Neuron (in vitro differentiated cells): ENCODE results near the gene PKNOX2.
"Not testable (repeated sequence)": the region's sequence is repeated elsewhere in the genome, so short reads cannot be mapped to it uniquely, and the experiment has no call there.

Experiments used
- H2AFZ ChIP-seq: one replicate; pipeline ENCODE4 v1.6.1; 2013; ENCODE audit warnings: low read depth, mild to moderate bottlenecking, inconsistent platforms, low read length, moderate library complexity
- H3K27me3 ChIP-seq: one replicate; pipeline ENCODE4 v1.6.1; 2013; ENCODE audit warnings: low read length; ENCODE audit not compliant: insufficient read depth
- H3K36me3 ChIP-seq: one replicate; pipeline ENCODE4 v1.6.1; 2013; ENCODE audit warnings: low read length; ENCODE audit not compliant: insufficient read depth
- H3K4me1 ChIP-seq: one replicate; pipeline ENCODE4 v1.6.1; 2013; ENCODE audit warnings: low read length; ENCODE audit not compliant: insufficient read depth
- H3K4me3 ChIP-seq: 2 replicates; pipeline ENCODE4 v1.5.1; 2013; ENCODE audit warnings: mild to moderate bottlenecking, low read length, moderate library complexity
- H3K9me3 ChIP-seq: one replicate; pipeline ENCODE4 v1.6.1; 2013; ENCODE audit warnings: low read length

PKNOX2 gene

DNA sequence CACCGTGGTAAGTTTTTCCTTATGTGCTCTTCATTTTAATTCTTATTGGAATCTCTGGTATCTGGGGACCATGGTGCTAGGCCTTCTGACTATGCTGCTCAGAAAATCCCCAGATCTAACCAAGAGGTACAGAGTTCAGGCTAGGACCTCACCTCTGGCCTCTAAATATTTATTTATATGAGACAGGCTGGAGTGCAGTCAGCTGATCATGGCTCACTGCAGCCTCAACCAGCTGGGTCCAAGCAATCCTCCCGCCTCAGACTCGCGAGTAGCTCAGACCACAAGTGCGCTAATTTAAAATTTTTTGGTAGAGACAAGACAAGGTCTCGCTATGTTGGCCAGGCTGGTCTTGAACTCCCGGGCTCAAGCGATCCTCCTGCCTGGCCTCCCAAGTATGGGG lies 38.4 kb downstream of the PKNOX2 start:
- H3K4me1 ChIP-seq: peaks cover 22% of the 10 kb centered on the region
- no peaks in the 10 kb centered on the region for H3K27me3 ChIP-seq
- H2AFZ ChIP-seq: no peak overlapping the region
- no peak overlapping the region for H3K4me3 ChIP-seq
- H3K9me3 ChIP-seq: no peaks in the 10 kb centered on the region
- no peaks in the 10 kb centered on the region for H3K36me3 ChIP-seq

DNA sequence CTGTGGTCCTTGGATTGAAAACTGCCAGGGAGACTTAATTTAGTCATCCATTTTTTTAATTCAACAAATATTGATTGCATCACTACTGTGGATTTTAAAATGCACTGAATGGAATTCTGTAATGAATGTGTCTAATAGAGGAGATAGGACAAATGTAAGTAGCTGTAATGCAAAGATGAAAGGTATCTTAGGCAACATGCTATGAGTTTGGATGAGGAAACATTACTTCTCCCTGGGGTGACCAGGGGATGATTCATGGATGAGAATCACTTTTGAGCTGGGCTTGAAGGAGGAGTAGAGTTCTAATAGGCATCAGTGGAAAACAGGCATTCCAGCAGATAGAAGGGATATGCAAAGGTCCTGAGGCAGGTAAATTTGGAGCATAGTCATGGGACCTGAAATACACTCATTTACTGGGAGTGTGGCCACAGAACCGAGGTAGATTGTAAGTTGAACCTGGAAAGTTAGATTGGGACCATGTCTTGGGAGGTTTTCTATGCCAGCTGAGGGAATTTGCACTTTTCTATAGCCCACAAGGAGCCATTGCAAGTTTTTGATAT lies 43.4 kb downstream of the PKNOX2 start:
- Histone ChIP-seq H3K9me3 (no peaks in the 10 kb centered on the region), H3K4me1 (peaks cover 26% of the 10 kb centered on the region), H2AFZ (no peak overlapping the region), H3K27me3 (no peaks in the 10 kb centered on the region), H3K36me3 (no peaks in the 10 kb centered on the region), H3K4me3 (no peak overlapping the region)

DNA sequence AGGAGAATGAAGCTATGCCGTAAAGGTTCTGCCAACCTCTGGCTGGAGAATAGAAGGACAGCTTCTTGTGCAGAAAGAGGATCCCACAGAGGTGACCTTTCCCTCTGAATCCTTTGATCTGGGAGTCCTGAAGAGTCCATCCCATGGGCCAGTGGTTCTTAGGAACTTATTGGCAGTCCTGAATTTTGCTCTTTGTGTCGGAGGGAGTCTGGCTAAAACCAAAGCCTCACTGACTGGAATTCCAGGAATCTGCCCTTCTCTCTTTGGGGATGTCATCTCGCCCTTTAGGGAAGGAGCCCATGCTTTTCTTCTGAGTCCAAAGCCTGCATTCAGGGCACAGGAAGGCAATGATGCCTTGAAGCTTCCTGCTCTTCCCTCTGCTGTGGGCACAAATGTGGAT lies 45.5 kb downstream of the PKNOX2 start:
- no peaks in the 10 kb centered on the region for H3K36me3 ChIP-seq
- H3K9me3 ChIP-seq: no peaks in the 10 kb centered on the region
- peaks cover 37% of the 10 kb centered on the region for H3K4me1 ChIP-seq
- no peak overlapping the region for H3K4me3 ChIP-seq
- no peaks in the 10 kb centered on the region for H3K27me3 ChIP-seq
- no peak overlapping the region for H2AFZ ChIP-seq

DNA sequence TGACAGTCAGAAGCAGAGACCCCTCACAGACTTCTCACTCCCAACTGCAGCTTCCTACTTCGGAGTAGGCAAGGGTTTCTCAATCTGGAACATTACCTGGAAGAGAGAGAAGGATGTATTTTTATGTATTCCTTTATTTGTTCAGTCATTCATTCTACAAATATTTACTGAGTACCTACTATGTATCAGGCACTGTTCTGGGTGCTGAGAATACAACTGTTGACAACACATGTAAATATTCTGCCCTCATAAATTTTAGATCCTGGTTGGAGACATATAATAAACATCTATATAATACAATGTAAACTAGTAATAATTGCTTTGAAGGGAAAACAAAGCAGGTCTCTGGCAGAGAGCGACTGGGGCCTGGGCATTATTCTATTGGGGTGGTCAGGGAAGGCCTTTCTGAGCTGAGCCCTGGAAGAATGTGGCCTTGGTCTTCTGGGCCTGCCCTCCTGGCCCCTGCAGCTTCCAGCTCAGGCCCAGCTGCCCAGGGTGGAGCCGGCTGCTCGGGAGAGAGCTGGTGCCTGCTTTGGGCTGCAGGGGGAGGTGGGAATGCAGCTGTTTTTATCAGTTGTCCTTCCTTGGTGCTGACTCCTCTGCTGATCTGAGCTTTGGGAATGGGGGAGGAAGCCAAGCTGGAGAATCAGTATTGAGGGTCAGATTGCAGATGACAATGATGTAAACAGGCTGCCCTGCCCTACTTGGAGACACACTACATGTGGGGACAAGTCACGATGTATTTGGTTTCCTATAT lies 46.8 kb downstream of the PKNOX2 start:
- no peaks in the 10 kb centered on the region for H3K9me3 ChIP-seq
- H3K4me1 ChIP-seq: peaks cover 49% of the 10 kb centered on the region
- H3K36me3 ChIP-seq: no peaks in the 10 kb centered on the region
- no peak overlapping the region for H3K4me3 ChIP-seq
- no peak overlapping the region for H2AFZ ChIP-seq
- no peaks in the 10 kb centered on the region for H3K27me3 ChIP-seq

DNA sequence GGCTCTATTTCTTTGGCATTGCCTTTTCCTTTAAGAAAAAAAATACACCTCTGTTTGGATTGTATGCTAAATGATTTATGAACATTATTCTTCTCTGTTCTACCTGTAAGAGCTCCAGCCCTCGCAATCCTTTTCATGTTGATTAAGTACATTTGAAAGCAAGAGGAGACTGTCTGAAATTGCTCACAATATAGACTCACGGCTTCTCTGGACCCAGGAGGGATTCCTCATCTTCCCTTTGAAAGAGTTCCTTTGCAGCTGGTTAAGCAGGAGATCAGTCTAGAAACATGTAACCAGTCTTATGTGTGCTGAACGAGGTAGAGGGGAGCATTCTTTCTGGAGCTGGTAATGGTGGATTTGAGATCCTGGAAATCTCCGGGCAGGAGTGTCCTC lies 47.4 kb downstream of the PKNOX2 start:
- H3K36me3 ChIP-seq: no peaks in the 10 kb centered on the region
- no peaks in the 10 kb centered on the region for H3K27me3 ChIP-seq
- H3K9me3 ChIP-seq: no peaks in the 10 kb centered on the region
- H3K4me1 ChIP-seq: peaks cover 55% of the 10 kb centered on the region
- H3K4me3 ChIP-seq: no peak overlapping the region
- H2AFZ ChIP-seq: no peak overlapping the region

DNA sequence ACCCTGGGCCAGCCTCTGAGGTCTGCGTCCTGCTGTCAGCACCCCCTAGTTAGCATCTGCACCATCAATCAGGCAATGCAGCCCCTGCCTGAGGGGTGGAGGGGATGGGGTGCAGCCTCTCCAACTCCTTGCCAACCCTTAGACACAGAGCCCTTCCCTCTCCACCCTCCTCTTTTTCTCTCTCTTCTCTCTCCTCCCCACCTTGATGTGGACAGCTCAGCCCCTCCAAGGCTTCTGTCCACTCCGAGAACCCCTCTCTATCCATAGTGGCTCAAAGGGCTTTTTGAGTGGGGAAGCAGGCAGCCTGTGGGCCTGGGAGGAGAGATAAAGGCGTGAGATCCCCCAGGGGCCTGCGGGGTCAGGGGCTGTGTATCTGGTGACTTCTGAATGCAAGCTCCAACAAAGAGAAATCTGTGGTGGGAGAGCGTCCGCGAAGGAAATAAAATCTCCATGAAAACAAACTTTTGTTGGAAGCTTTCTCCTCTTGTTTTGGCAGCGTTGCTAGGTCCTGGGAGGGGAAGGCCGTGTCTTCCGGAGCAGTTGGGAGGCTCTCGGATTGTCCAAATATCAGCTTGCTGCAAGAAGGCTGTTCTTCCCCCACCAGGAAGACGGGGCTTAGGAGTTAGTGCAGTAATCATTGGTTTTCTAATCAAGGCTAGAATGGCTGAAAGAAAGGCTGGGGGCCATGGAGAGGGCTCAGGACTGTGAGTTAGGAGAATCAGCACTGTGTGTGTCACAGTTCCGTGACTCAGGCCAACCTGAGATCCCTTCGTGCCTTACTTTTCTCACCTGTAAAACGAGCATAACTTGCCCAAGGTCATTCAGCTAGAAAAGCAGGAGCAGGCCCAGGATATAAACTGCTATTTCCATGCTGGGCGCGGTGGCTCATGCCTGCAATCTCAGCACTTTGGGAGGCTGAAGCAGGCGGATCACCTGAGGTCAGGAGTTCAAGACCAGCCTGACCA lies 50.3 kb downstream of the PKNOX2 start:
- H3K4me1 ChIP-seq: peaks cover 58% of the 10 kb centered on the region
- H3K27me3 ChIP-seq: no peaks in the 10 kb centered on the region
- no peak overlapping the region for H2AFZ ChIP-seq
- no peaks in the 10 kb centered on the region for H3K36me3 ChIP-seq
- H3K4me3 ChIP-seq: peak overlapping the region; percentile 4
- no peaks in the 10 kb centered on the region for H3K9me3 ChIP-seq

DNA sequence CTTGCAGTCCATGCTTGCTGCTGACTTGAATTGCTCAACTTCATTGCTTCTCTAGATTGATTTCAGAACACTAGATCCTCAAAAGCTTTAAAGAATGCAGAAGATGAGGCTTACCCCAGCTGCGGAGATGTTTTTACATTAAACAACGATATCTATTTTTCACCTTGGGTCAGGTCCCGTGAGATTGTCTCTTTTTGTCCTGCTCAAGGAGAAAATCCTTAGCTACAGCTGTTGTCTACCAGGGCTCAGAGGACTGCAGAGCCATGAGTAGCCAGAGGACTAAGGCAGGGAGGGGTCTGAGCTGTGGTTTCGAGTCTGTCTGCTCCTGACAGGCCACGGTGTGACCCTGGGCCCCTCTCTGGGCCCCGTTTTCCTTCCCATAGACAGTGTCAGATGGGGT lies 51.4 kb downstream of the PKNOX2 start:
- Histone ChIP-seq H3K9me3 (no peaks in the 10 kb centered on the region), H3K27me3 (no peaks in the 10 kb centered on the region), H3K4me1 (peaks cover 48% of the 10 kb centered on the region), H3K4me3 (no peak overlapping the region), H2AFZ (no peak overlapping the region), H3K36me3 (no peaks in the 10 kb centered on the region)

DNA sequence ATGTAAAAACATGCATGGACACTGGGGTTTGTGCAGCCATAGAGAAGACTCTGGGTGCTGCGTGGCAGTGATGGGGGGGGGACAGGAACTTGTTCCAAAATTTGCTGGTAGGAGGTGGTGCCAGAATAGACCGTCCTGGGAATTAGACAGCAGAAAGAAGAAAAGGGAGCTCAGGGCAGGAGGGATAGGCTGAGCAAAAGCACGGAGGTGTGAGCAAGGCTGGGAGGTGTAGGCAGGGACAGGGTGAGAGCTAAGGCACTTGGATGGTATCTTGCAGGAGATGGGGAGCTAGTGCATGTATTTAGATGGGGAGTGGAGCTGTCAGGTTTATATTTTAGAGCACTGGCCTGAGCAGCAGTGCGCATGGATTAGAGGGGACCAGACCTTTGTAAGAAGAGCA lies 53.8 kb downstream of the PKNOX2 start:
- Histone ChIP-seq H3K4me1 (peaks cover 36% of the 10 kb centered on the region), H3K36me3 (no peaks in the 10 kb centered on the region), H3K9me3 (no peaks in the 10 kb centered on the region), H3K27me3 (no peaks in the 10 kb centered on the region), H2AFZ (no peak overlapping the region), H3K4me3 (no peak overlapping the region)

DNA sequence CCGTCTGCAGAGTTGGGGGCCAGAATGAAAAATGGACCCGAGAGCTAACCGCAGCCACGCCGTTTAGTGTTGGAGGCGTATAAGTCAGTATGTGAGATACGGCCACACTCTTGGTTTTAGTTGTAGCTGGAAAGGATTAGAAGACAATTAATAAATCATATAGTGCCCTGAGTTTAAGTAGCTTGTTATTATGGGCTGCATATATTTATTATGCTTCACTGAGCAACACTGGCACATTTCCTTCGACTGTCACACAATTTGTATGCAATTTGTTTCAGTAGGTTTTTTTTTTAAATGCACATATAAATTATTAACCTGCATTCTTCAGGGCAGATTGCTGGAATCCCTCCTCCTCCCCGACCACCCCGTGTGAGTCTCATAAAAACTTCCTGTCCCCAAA lies 56.9 kb downstream of the PKNOX2 start:
- Histone ChIP-seq H3K36me3 (no peaks in the 10 kb centered on the region), H2AFZ (no peak overlapping the region), H3K27me3 (no peaks in the 10 kb centered on the region), H3K9me3 (no peaks in the 10 kb centered on the region), H3K4me3 (no peak overlapping the region), H3K4me1 (peaks cover 11% of the 10 kb centered on the region)

DNA sequence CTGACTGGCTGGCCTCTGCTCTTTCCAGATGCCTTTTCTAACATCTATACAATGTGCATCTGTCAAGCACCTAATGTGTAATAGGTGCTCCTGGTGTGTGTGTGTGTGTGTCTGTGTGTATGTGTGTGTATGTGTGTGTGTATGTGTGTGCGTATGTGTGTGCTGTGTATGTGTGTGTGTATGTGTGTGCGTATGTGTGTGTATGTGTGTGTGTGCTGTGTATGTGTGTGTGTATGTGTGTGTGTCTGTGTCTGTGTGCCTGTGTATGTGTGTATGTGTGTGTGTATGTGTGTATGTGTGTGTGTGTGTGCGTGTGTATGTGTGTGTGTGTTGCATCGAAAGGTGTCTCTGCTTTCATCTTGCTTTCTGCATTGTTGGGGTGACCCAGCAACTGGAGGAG lies 57.9 kb downstream of the PKNOX2 start:
- Histone ChIP-seq H3K4me1 (peaks cover 4% of the 10 kb centered on the region), H3K36me3 (no peaks in the 10 kb centered on the region), H3K27me3 (no peaks in the 10 kb centered on the region), H3K4me3 (no peak overlapping the region), H3K9me3 (no peaks in the 10 kb centered on the region), H2AFZ (no peak overlapping the region)

DNA sequence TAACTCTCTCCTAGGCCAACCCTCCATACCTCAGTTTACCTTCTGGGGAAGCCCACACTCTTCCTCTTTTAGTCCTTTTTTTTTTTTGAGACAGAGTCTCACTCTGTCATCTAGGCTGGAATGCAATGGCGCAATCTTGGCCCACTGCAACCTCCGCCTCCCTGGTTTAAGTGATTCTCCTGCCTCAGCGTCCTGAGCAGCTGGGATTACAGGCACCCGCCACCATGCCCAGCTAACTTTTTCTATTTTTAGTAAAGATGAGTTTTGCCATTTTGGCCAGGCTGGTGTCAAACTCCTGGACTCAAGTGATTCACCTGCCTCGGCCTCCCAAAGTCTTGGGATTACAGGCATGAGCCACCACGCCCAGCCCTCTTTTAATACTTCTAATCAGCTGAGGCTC lies 58.6 kb downstream of the PKNOX2 start:
- not testable (repeated sequence) for H3K27me3 ChIP-seq, H3K9me3 ChIP-seq, H3K4me1 ChIP-seq, H2AFZ ChIP-seq, H3K36me3 ChIP-seq, H3K4me3 ChIP-seq

DNA sequence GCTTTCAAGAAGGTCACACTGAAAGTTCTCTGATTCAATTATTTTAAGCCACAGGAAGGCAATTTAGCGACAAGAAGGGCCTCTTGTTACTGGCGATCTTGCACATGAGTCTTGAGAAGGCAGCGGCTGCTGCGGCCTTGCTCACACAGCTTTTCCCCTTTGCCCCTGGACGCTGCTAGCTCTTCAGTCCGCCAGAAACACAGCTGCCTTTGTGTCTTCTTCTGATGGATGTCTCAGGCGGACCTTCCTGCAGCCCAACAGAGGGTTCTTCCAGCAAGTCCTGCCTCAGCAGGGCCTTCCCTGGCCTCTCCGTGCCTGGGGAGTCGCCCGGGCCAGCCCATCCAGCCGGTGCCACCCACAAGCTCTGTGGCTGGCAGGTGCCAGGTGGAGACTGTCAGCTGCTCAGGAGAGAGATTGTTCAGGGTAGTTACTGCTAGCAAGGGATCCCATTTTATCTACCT lies 59.4 kb downstream of the PKNOX2 start:
- no peak overlapping the region for H2AFZ ChIP-seq
- H3K4me1 ChIP-seq: peaks cover 4% of the 10 kb centered on the region

DNA sequence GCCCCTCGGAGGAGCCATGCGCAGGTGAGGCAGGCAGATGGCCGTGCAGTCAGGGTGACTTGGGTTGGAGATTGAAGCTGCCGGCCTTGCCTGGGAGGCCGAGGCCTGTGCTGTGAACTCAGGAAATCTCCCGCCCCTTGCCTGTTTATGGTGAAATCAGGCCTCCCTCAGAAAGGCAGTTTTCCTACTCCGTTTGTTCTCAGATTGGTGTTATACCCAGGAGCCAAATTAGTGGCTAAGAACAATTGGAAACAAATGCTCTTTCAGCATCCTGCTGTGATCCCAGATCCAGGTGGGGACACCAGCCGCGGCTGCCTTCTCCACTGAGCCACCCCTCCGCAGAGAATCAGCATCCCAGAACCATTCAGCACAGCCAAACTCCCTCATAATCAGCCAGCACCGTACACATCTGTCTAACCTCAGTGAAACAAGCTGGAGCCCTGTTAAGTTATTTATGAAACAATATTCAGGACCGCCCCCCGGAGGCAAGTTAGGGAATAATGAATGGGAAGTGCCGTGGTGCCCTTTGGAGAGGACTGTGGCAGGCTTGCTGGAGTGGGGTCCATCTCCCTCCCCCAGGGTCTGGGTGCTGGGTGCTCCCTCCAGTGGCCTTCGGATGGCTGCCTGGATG lies 60.0 kb downstream of the PKNOX2 start:
- Histone ChIP-seq H3K36me3 (no peaks in the 10 kb centered on the region), H3K4me3 (no peak overlapping the region), H3K4me1 (peaks cover 4% of the 10 kb centered on the region), H3K27me3 (no peaks in the 10 kb centered on the region), H2AFZ (no peak overlapping the region), H3K9me3 (no peaks in the 10 kb centered on the region)

More for the DNA sequence above, 59.4 kb downstream of the PKNOX2 start:
- Histone ChIP-seq H3K9me3 (no peaks in the 10 kb centered on the region), H3K4me3 (no peak overlapping the region), H3K27me3 (no peaks in the 10 kb centered on the region), H3K36me3 (no peaks in the 10 kb centered on the region)
